CD4-positive, alpha-beta T cell treated with Interleukin-17A for 4 hours (primary cell): Measurements from ENCODE around the gene KRTAP29-1.
"Not testable (repeated sequence)": the region's sequence is repeated elsewhere in the genome, so short reads cannot be mapped to it uniquely, and the experiment has no call there.

Source experiments
- DNase-seq: peaks from one replicate; pipeline ENCODE4 v3.0.0-alpha.2; 2020; ENCODE audit warnings: mixed read lengths

KRTAP29-1 gene

GRCh38 chr17:41301916-41302901, at the start of gene KRTAP29-1:
Gene KRTAP29-1 (minus strand): TSS chr17:41302851. CDS start chr17:41302851, 0 bp downstream.
- no peak for DNase-seq

GRCh38 chr17:41351177-41351576, 48.5 kb upstream of the KRTAP29-1 start:
- DNase-seq, result no peak

- not testable (repeated sequence) for DNase-seq
These were observed 47.8 kb upstream of the KRTAP29-1 start, which contains the start of gene KRT33A for GRCh38 chr17:41350381-41350878. Gene KRT33A (minus strand): TSS chr17:41350828. CDS start chr17:41350767, 61 bp downstream.

GRCh38 chr17:41347869-41348760, 45.5 kb upstream of the KRTAP29-1 start:
- no peak for DNase-seq

- not testable (repeated sequence) for DNase-seq
These were observed 43.8 kb upstream of the KRTAP29-1 start for GRCh38 chr17:41346421-41346820.

GRCh38 chr17:41345992-41346391, 43.3 kb upstream of the KRTAP29-1 start:
- no peak for DNase-seq

- no peak for DNase-seq
These were observed 40.4 kb upstream of the KRTAP29-1 start for GRCh38 chr17:41343029-41343428.

- DNase-seq, result peak; percentile 80
These were observed 38.5 kb upstream of the KRTAP29-1 start for GRCh38 chr17:41340934-41341861.

- DNase-seq, result no peak
These were observed 37.8 kb upstream of the KRTAP29-1 start for GRCh38 chr17:41340494-41340893.

GRCh38 chr17:41339571-41340172, 37.0 kb upstream of the KRTAP29-1 start:
- peak; percentile 19 for DNase-seq

GRCh38 chr17:41338961-41339485, 36.4 kb upstream of the KRTAP29-1 start:
- DNase-seq, result peak; percentile 42

- no peak for DNase-seq
These were observed 33.1 kb upstream of the KRTAP29-1 start for GRCh38 chr17:41335747-41336146.

- peak; percentile 39 for DNase-seq
These were observed 32.0 kb upstream of the KRTAP29-1 start for GRCh38 chr17:41334385-41335305.

GRCh38 chr17:41333836-41334235, 31.2 kb upstream of the KRTAP29-1 start:
- no peak for DNase-seq

GRCh38 chr17:41333098-41333497, 30.4 kb upstream of the KRTAP29-1 start:
- no peak for DNase-seq

- DNase-seq, result no peak
These were observed 29.6 kb upstream of the KRTAP29-1 start for GRCh38 chr17:41332239-41332638.

GRCh38 chr17:41331606-41332005, 29.0 kb upstream of the KRTAP29-1 start:
- no peak for DNase-seq

- peak; percentile 40 for DNase-seq
These were observed 26.8 kb upstream of the KRTAP29-1 start for GRCh38 chr17:41329279-41329948.

GRCh38 chr17:41328207-41328606, 25.6 kb upstream of the KRTAP29-1 start:
- DNase-seq, result no peak
